HEK293 (cell line): ENCODE results near the gene EFCAB6.

Source experiments
- OVOL3 ChIP-seq: fragments of 450-650 bp; formaldehyde crosslinking; IDR thresholded peaks from 2 replicates; pipeline ENCODE4 v1.5.1; 2016; ENCODE audit warnings: missing biosample characterization, missing genetic modification characterization
- REPIN1 ChIP-seq: fragments of 450-650 bp; formaldehyde crosslinking; IDR thresholded peaks from 2 replicates; pipeline ENCODE4 v1.5.1; 2017; ENCODE audit warnings: missing biosample characterization, missing genetic modification characterization, low read depth
- SP2 ChIP-seq: fragments of 450-650 bp; formaldehyde crosslinking; IDR thresholded peaks from 2 replicates; pipeline ENCODE4 v1.5.1; 2016; ENCODE audit warnings: missing biosample characterization, missing genetic modification characterization
- YY1 ChIP-seq: fragments of 450-650 bp; formaldehyde crosslinking; IDR thresholded peaks from 2 replicates; pipeline ENCODE4 v1.5.1; 2018; ENCODE audit warnings: missing biosample characterization, missing genetic modification characterization
- ZBTB17 ChIP-seq: fragments of 450-650 bp; formaldehyde crosslinking; IDR thresholded peaks from 2 replicates; pipeline ENCODE4 v1.5.1; 2016; ENCODE audit warnings: missing biosample characterization, missing genetic modification characterization
- ZNF184 ChIP-seq: fragments of 450-650 bp; IDR thresholded peaks from 2 replicates; pipeline ENCODE4 v1.5.1; 2018; ENCODE audit warnings: missing biosample characterization, mild to moderate bottlenecking, missing genetic modification characterization
- ZNF302 ChIP-seq: fragments of 450-650 bp; formaldehyde crosslinking; IDR thresholded peaks from 2 replicates; pipeline ENCODE4 v1.5.1; 2016; ENCODE audit warnings: missing biosample characterization, missing genetic modification characterization, low read depth
- ZNF677 ChIP-seq: fragments of 450-650 bp; IDR thresholded peaks from 2 replicates; pipeline ENCODE4 v1.5.0; 2018; ENCODE audit warnings: missing biosample characterization, mild to moderate bottlenecking, missing genetic modification characterization, moderate library complexity
- ZNF747 ChIP-seq: fragments of 450-650 bp; formaldehyde crosslinking; IDR thresholded peaks from 2 replicates; pipeline ENCODE4 v1.5.1; 2016; ENCODE audit warnings: missing biosample characterization, missing genetic modification characterization
- ZNF791 ChIP-seq: fragments of 450-650 bp; formaldehyde crosslinking; IDR thresholded peaks from 2 replicates; pipeline ENCODE4 v1.5.1; 2016; ENCODE audit warnings: missing biosample characterization, missing genetic modification characterization
- TF ChIP-seq, protein P1 (sequence below): fragments of 450-650 bp; formaldehyde crosslinking; IDR thresholded peaks from 2 replicates; pipeline ENCODE4 v1.5.1; 2016; ENCODE audit warnings: missing biosample characterization, missing genetic modification characterization
- TF ChIP-seq, protein P2 (sequence below): fragments of 450-650 bp; formaldehyde crosslinking; IDR thresholded peaks from 2 replicates; pipeline ENCODE4 v1.5.1; 2016; ENCODE audit warnings: missing biosample characterization, missing genetic modification characterization, low read depth
- TF ChIP-seq, protein P3 (sequence below): fragments of 450-650 bp; formaldehyde crosslinking; IDR thresholded peaks from 2 replicates; pipeline ENCODE4 v1.5.1; 2016; ENCODE audit warnings: missing biosample characterization, missing genetic modification characterization

DNA sequence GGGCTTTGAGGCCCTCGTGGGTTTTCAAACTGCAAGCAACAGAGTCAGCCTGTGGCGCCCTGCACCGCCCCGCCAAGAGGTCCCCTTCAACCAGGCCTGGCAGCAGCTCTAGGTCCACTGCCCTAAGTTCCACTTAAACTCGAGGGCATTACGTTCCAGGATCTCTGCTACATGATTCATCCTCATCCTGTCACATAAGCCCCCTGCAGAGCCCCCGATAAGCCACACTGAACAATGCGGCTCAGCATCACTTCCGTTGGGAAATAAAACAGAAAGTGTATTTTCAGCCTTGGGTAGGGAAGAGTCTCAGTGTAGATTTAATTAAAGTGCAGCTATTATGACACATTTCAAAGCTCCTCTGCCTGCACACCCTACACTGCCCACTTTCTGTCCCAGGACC is 25.6 kb upstream of the EFCAB6 start:
- TF ChIP-seq REPIN1 (tag by site-specific recombination) (no peak), ZNF302 (tag by site-specific recombination) (no peak), ZNF791 (tag by site-specific recombination) (no peak), SP2 (no peak), ZBTB17 (tag by site-specific recombination) (no peak), YY1 (tag by site-specific recombination) (no peak), ZNF184 (tag by site-specific recombination) (no peak), ZNF747 (tag by site-specific recombination) (no peak), OVOL3 (tag by site-specific recombination) (no peak), ZNF677 (tag by site-specific recombination) (no peak)
- TF ChIP-seq, protein P1, sequence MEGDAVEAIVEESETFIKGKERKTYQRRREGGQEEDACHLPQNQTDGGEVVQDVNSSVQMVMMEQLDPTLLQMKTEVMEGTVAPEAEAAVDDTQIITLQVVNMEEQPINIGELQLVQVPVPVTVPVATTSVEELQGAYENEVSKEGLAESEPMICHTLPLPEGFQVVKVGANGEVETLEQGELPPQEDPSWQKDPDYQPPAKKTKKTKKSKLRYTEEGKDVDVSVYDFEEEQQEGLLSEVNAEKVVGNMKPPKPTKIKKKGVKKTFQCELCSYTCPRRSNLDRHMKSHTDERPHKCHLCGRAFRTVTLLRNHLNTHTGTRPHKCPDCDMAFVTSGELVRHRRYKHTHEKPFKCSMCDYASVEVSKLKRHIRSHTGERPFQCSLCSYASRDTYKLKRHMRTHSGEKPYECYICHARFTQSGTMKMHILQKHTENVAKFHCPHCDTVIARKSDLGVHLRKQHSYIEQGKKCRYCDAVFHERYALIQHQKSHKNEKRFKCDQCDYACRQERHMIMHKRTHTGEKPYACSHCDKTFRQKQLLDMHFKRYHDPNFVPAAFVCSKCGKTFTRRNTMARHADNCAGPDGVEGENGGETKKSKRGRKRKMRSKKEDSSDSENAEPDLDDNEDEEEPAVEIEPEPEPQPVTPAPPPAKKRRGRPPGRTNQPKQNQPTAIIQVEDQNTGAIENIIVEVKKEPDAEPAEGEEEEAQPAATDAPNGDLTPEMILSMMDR (tag by site-specific recombination): no peak
- TF ChIP-seq, protein P2, sequence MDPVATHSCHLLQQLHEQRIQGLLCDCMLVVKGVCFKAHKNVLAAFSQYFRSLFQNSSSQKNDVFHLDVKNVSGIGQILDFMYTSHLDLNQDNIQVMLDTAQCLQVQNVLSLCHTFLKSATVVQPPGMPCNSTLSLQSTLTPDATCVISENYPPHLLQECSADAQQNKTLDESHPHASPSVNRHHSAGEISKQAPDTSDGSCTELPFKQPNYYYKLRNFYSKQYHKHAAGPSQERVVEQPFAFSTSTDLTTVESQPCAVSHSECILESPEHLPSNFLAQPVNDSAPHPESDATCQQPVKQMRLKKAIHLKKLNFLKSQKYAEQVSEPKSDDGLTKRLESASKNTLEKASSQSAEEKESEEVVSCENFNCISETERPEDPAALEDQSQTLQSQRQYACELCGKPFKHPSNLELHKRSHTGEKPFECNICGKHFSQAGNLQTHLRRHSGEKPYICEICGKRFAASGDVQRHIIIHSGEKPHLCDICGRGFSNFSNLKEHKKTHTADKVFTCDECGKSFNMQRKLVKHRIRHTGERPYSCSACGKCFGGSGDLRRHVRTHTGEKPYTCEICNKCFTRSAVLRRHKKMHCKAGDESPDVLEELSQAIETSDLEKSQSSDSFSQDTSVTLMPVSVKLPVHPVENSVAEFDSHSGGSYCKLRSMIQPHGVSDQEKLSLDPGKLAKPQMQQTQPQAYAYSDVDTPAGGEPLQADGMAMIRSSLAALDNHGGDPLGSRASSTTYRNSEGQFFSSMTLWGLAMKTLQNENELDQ (tag by site-specific recombination): no peak
- TF ChIP-seq, protein P3, sequence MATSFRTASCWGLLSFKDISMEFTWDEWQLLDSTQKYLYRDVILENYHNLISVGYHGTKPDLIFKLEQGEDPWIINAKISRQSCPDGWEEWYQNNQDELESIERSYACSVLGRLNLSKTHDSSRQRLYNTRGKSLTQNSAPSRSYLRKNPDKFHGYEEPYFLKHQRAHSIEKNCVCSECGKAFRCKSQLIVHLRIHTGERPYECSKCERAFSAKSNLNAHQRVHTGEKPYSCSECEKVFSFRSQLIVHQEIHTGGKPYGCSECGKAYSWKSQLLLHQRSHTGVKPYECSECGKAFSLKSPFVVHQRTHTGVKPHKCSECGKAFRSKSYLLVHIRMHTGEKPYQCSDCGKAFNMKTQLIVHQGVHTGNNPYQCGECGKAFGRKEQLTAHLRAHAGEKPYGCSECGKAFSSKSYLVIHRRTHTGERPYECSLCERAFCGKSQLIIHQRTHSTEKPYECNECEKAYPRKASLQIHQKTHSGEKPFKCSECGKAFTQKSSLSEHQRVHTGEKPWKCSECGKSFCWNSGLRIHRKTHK (tag by site-specific recombination): no peak
